Muscle layer of duodenum (tissue), 2 donors: ENCODE measurements around the gene CNTNAP3.
"Not testable (repeated sequence)": the region's sequence is repeated elsewhere in the genome, so short reads cannot be mapped to it uniquely, and the experiment has no call there.

Experiments used
- H3K27ac ChIP-seq: one replicate; pipeline ENCODE4 v1.7.0; 2013; ENCODE audit warnings: mild to moderate bottlenecking, low read length
- H3K27me3 ChIP-seq: one replicate; pipeline ENCODE4 v1.7.0; 2013; ENCODE audit warnings: low read depth, mild to moderate bottlenecking, control low read depth, low read length
- H3K36me3 ChIP-seq, 2 donors: one replicate each; pipeline ENCODE4 v1.7.0; 2013; ENCODE audit warnings: low read length in 2 of 2, control low read depth in 1 of 2, mild to moderate bottlenecking in 1 of 2; ENCODE audit not compliant: insufficient read depth in 2 of 2, control insufficient read depth in 1 of 2
- H3K4me1 ChIP-seq, 2 donors: one replicate each; pipeline ENCODE4 v1.7.0; 2013; ENCODE audit warnings: low read length in 2 of 2, mild to moderate bottlenecking in 2 of 2, control low read depth in 1 of 2, moderate library complexity in 1 of 2; ENCODE audit not compliant: insufficient read depth in 2 of 2, control insufficient read depth in 1 of 2
- H3K4me3 ChIP-seq, 2 donors: one replicate each; pipeline ENCODE4 v1.7.0; 2013; ENCODE audit warnings: low read length in 2 of 2, low read depth in 1 of 2, mild to moderate bottlenecking in 1 of 2
- H3K9me3 ChIP-seq, 2 donors: one replicate each; pipeline ENCODE4 v1.7.0; 2013; ENCODE audit warnings: low read length in 2 of 2, control low read depth in 1 of 2, mild to moderate bottlenecking in 1 of 2; ENCODE audit not compliant: control insufficient read depth in 1 of 2
- donor health status: healthy.

The CNTNAP3 gene

DNA sequence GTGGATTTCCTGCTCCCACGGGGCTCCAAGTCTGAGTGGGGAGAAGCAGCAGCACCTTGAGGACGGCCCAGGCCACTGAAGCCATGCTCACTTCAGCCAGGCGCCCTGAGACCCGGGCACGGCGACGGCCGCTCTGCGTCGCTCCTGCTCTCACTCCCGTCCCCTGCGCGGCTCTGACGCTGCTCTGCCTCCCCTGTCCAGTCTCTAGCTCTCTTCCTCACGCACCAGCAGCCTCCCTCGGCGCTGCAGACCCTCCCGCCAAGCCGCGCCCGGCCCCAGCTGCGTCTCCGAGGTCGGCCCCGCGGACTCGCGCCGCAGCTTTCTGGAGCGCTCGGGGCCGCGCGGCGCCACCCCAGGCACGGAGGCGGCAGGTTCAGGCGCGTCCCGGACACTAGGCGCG lies at the start of gene CNTNAP3:
Gene CNTNAP3, minus strand, starts transcription at position 188 of the 400 bp plus-strand sequence. Its CDS starts 103 bp downstream, at position 85.
- H3K27ac ChIP-seq, H3K27me3 ChIP-seq, H3K4me1 ChIP-seq, H3K9me3 ChIP-seq, H3K36me3 ChIP-seq, H3K4me3 ChIP-seq: not testable (repeated sequence)

GRCh38 chr9:39279995-39280394 lies 8.0 kb downstream of the CNTNAP3 start:
- not testable (repeated sequence) for H3K27me3 ChIP-seq, H3K9me3 ChIP-seq, H3K27ac ChIP-seq, H3K4me1 ChIP-seq, H3K4me3 ChIP-seq, H3K36me3 ChIP-seq

- not testable (repeated sequence) for H3K36me3 ChIP-seq, H3K9me3 ChIP-seq, H3K4me3 ChIP-seq, H3K27ac ChIP-seq, H3K4me1 ChIP-seq, H3K27me3 ChIP-seq
Observed at GRCh38 chr9:39242513-39242912, 45.5 kb downstream of the CNTNAP3 start.

DNA sequence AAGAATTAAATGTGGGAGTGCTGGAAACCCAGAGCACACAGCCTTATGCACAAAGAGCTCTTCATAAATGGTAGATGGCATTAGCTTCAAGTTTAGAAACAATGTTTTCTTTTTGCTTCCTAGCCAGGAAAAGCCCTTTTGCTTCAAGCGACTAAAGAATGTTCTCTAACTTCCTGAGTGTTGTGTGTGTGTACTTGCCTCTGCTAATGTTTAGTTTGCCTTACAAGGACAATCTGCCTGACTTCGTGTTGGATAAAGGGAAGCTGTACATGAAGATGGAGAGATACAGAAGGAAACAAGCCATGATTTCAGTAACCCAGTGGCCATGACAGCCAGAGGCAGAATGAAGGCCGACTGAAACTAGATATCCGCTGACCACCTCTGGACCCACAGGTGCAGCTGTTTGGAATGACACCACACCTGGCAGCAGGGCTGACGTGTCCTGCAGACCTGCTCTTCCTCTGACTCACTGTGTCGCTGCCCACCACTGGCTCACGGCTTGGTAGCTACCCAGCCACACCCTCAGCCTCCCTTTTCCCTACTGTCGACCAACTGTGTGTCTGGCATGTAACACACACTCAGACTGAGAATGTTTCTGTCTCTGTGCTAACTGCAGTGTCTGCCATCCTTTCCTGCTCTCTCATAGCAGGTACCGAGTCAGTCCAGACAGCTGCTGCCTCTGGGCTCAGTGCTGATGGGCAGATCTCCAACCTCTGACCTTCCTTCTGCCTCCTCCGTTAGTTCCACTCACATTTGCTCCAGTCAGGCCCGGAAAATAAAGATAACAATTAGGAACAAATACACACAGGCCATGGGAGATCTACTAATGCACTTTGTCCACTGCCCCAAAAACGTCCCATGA lies 55.6 kb downstream of the CNTNAP3 start:
- H3K9me3 ChIP-seq, H3K4me1 ChIP-seq, H3K27ac ChIP-seq, H3K36me3 ChIP-seq, H3K27me3 ChIP-seq, H3K4me3 ChIP-seq: not testable (repeated sequence)

GRCh38 chr9:39215976-39216375 lies 72.0 kb downstream of the CNTNAP3 start:
- H3K27ac ChIP-seq, H3K27me3 ChIP-seq, H3K4me3 ChIP-seq, H3K4me1 ChIP-seq, H3K9me3 ChIP-seq, H3K36me3 ChIP-seq: not testable (repeated sequence)

GRCh38 chr9:39209773-39210172 lies 78.2 kb downstream of the CNTNAP3 start:
- H3K27me3 ChIP-seq, H3K4me1 ChIP-seq, H3K36me3 ChIP-seq, H3K4me3 ChIP-seq, H3K27ac ChIP-seq, H3K9me3 ChIP-seq: not testable (repeated sequence)

GRCh38 chr9:39206643-39207042 lies 81.3 kb downstream of the CNTNAP3 start:
- H3K9me3 ChIP-seq, H3K27me3 ChIP-seq, H3K27ac ChIP-seq, H3K36me3 ChIP-seq, H3K4me3 ChIP-seq, H3K4me1 ChIP-seq: not testable (repeated sequence)

- not testable (repeated sequence) for H3K27me3 ChIP-seq, H3K36me3 ChIP-seq, H3K4me1 ChIP-seq, H3K27ac ChIP-seq, H3K4me3 ChIP-seq, H3K9me3 ChIP-seq
Observed at GRCh38 chr9:39205842-39206241, 82.1 kb downstream of the CNTNAP3 start.

- not testable (repeated sequence) for H3K27me3 ChIP-seq, H3K36me3 ChIP-seq, H3K4me3 ChIP-seq, H3K9me3 ChIP-seq, H3K4me1 ChIP-seq, H3K27ac ChIP-seq
Observed at GRCh38 chr9:39200412-39200811, 87.6 kb downstream of the CNTNAP3 start.

GRCh38 chr9:39198000-39198709 lies 89.8 kb downstream of the CNTNAP3 start:
- H3K27ac ChIP-seq, H3K36me3 ChIP-seq, H3K4me1 ChIP-seq, H3K4me3 ChIP-seq, H3K9me3 ChIP-seq, H3K27me3 ChIP-seq: not testable (repeated sequence)

DNA sequence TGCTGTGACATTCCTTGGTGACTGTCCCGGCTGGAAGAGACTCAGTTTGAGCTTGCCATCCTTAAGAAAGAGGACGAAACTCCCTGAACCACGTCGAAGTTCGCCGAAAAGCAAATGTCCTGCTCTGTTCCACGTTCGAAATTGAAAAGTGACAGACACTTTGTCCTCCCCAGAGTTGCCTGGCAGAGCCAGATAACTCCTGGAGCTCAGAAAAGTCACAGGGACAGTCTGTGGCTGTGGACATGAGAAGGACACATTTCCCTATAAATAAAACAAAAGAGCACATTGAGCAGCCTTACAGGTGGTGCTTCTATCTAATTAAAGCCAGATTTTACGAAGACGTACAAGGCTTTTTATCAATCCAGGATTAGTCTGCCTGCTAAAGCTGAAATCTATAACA lies 116.6 kb downstream of the CNTNAP3 start:
- not testable (repeated sequence) for H3K27me3 ChIP-seq, H3K27ac ChIP-seq, H3K36me3 ChIP-seq, H3K4me3 ChIP-seq, H3K4me1 ChIP-seq, H3K9me3 ChIP-seq

GRCh38 chr9:39157714-39158113 lies 130.3 kb downstream of the CNTNAP3 start:
- not testable (repeated sequence) for H3K27ac ChIP-seq, H3K27me3 ChIP-seq, H3K9me3 ChIP-seq

More at GRCh38 chr9:39157714-39158113, 130.3 kb downstream of the CNTNAP3 start:
- H3K36me3 ChIP-seq, H3K4me3 ChIP-seq, H3K4me1 ChIP-seq: not testable (repeated sequence)
